HG03064 (cell line): ENCODE measurements around the gene AHR.
A peak's percentile ranks its signal among the peaks of the same experiment; 100 is the strongest.

Source experiments
- ATAC-seq: cut with Tn5 transposase; IDR thresholded peaks from one replicate; pipeline ENCODE4 v1.9.1; 2021; ENCODE audit warnings: low read depth; ENCODE audit not compliant: unreplicated experiment

The AHR gene

DNA sequence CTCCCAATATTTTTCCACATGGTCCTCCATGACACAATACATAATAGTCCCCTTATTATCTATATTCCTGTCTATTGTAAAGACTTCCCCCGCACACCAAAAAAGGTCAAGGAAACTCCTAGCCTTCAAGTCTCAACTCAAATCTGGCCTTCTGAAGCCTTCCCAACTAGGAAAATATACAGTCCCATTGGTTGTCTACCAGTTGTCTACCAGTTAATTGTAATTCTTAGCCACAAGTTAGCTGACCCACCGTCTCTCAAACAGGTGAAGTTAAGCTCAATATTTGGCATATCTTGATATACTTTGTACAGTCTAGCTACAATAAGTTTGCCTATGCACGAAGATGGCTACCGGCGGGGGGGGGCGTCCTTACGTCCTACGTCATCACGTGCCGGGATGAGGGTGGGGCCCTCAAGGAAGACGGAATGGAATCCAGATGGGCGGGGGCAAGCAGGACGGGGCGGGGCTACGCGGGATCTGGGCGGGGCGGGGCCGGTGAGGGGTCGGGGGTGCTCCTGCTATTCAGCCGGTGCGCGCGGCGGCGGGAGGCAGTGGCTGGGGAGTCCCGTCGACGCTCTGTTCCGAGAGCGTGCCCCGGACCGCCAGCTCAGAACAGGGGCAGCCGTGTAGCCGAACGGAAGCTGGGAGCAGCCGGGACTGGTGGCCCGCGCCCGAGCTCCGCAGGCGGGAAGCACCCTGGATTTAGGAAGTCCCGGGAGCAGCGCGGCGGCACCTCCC, at the start of gene AHR:
Gene AHR (plus strand): TSS at position 551 of the 738 bp plus-strand sequence. CDS start 613 bp downstream, outside the sequence.
- peak; percentile 51 for ATAC-seq

DNA sequence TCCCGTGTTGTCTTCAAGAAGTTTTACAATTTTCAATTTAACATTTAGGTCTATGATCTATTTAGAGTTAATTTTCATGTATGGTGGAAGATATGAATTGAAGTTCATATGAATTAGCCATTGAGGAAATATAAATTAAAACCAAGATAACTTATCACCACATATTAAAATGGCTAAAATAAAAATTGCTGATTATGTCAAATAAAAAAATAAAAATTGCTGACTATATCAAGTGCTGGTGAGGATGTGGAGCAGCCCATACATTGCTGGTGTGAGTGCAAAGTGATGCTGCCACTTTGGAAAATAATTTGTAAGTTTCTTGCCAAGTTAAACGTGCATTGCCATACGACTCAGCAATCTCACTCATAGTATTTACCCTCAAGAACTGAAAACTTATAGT, 44.6 kb upstream of the AHR start:
- no peak for ATAC-seq

DNA sequence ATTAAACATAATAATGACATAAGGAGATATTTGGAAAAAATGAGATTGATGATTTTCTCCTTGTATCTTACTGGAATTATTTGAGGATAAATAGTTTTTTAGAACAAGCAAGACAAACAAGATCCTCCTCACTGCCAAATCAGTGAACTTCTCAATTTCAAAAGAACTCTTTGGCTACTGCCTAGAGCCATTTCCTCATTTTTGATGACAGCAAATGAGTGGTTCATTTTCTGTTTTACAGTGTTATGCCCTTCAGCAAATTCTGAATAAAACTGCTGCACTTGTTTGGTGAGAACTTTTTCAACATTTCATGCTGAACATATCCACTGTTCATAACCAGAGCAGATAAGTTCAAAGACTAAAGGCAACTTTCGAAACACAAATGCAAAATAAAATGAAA, 42.5 kb upstream of the AHR start:
- ATAC-seq, result no peak

DNA sequence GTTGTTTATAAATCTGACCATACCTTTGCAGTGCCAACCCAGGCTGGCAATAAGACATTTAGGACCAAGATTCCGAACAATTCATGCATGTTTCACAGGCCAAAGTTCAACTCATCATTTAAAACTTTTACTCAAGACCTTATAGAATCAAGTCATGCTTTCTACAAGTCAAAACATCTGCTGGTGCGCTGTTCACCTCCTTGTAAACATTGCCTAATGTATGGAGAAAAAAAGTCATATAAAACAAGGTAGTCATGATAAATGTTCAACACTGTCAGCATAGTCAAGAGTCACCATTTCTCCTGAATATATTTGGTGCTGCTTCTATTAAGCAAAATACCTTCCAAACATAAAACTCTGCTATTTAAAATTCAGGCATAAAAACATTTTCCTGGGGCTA, 42.1 kb upstream of the AHR start:
- no peak for ATAC-seq

DNA sequence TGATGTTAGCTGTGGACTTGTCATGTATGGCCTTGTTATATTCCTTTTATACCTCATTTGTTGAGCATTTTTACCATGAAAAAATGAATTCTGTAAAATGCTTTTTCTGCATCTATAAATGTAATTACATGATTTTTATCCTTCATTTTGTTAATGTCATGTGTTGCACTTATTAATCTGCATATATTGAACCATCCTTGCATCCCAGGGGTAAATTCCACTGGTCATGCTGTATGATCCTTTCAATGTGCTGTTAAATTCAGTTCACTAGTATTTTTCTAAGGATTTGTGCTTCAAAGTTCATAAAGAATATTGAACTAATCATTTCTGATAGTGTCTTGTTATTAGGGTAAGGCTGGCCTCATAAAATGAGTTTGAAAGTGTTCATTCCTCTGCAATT, 31.9 kb upstream of the AHR start:
- ATAC-seq, result no peak

DNA sequence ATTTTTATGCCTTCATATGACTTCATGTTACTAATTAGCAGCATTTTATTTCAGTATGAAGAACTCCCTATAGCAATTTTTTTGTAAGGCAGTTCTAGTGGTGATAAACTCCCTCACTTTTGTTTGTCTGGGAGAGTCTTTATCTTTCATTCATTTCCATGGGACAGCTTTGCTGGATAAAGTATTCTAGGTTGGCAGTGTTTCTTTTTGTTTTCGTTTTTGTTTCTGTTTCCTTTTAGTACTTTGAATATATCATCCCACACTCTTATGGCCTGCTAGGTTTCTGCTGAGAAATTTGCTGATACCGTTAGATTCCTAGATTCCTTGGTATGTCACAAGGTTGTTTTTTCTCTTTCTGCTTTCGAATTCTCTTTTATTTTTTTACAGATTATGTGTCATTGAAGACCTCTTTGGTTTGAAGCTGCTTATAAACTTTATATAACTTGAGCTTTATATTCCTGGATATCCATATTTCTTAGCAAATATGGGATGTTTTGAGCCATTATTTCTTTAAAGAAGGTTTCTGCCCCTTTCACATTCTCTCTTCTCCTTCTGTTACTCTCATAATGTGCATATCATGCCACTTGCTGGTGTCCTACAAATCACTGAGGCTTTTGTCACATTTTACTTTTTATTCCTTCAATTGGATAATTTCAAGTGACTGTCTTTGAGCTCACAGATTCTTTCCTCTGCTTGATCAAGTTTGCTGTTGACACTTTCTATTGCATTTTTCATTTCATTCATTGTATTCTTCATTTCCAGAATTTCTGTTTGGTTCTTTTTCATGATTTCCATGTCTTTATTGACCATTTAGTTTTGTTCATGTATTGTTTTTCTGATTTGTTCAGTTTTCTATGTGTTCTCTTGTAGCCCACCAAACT, 28.9 kb upstream of the AHR start:
- ATAC-seq, result no peak

DNA sequence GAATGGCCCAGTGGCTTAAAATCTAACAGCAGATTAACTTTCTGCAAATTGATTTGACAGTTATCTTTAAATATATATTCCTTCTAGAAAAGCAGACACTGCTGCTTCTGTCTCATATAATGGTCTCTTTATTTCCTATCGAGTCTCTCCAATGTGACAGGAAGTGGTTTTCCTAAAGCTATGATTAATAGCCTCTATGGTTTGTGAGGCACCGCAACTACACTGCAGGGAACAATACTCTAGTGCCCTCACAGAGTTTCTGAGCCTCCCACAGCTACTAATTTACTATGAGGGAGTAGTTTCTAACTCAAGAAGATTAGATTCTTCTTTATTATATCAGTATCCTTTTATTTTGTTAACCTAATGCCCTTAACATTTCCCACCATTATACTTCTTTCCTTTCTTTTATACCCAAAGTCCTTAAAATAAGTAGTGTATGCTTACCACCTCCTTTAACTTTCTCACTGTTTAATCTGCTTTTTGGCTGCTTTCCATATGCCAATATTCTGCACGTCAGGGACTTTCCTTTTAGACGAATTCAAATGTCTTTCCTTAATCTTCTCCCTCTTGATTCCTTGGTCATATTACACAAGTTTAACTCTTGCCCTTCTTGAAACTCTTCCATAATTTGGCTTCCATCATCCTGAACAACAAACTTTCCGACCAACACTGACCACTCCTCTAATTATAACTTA, 23.8 kb upstream of the AHR start:
- ATAC-seq, result no peak

DNA sequence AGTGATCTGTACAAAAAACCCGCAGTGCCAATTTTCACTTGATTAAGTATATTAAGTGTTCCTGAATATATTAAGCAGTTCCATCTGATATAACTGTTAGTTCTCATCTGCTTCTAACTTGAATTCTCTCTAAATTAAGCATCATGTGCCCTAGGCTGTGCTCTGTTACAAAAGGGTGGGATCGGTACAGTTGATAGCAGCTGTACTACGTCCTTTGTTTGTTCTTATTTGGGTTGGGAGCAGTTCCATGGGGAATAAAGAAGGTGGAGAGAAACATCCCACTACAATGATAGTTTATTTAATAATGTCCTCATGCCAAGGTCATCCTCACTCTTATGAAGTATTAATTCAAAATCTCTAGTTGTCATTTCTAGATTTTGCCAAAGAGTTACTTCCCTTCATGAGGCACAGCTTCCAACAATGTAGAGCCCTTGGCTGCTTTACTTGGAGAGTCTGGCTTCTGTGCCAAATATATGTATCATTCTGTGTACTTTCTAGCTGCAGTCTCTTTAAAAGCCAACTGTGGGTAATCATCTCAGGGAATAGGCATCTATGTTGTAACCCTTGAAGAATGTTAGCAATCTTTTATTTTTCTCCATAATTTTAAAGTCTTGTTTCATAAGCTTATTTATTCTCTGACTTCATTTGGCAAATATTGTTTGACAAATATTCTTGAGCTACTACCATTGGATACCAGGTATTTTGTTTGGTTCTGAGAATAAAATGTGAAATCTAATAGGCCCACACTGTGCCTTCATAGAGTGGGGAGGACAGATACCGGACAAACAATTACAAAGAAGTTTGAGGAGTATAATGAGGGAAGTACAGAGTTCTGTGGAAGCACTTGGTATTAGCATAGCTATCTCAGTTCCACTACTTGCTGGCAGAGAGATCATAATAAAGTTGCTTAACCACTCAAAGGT, 22.4 kb upstream of the AHR start:
- ATAC-seq, result no peak

DNA sequence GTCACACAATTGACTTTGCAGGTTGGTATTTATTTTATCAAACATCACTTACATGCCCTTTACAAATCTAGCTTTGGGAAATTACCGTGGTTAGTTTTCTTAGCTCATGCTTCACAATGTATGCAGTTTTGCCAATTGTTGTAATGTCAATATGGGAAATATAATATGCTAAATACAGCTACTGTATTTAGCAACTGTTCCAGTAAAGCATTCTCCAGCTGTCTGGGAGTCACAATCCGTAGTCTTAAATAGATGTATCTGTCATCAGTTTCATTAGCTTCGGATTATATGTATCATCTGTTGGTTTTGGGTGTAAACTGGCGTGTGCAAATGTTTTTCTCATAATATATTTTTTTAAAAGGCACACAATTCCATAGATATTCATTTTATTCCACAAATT, 19.4 kb upstream of the AHR start:
- no peak for ATAC-seq

DNA sequence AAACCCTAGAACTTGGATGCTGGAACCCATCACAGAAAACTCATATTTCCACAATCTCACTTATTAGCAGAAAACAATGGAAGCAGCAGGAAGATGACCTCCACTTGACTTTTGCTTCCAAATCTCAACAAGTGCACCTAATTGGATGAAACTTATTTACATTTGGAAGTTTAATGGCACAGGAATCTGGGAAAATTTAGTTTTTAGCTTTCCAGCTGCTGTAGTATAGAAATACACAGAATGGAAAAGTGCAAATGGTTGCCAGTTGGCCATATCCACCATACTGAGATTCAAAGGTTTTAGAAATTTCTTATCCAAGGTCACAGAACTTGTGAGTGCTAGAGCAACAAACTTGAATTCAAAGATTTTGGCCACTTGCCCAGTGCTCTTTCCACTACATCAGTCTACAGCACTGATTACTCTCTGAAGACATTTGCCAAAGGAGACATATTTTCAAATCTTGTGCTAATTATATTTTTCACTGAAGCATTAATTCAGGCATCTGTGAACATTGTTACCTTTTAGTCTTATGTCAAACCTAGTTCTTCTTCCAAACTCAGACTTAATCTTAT, 9.3 kb upstream of the AHR start:
- no peak for ATAC-seq

DNA sequence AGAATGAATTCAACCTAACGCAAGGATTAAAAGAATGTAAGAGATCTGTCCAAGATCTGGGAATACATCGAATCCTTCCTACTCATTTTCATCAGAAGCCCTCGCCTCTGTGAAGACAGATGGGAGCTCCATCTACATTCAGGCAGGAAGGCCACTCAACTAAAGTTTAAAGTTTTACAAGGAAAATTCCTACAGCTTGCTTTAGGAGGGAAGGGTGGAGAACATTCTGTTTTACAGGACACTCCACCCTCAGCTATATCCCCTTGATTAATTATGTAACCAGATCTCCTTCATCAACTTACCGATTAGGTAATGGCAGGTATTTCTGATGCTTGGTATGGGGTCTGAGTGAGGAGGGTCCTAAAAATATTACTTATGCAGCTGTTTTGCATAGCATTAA, 5.6 kb upstream of the AHR start:
- no peak for ATAC-seq

DNA sequence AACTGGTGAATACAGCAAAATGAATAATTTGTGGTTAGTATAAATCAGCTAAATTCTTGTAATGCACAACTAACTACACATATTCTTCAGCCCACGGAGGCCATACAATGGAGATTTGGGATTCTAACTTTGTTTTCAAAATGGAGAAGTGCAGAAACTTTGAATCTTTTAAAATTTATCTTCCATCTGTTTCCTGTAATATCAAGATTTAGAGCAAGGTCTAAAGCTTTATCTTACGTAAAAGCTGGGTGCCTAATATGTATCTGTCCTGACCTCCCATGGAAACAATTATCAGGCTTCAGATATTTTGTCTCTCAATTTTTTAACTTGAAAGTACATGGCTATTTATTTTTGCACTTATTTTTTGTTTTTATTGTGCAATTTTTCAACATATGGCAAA, 5.0 kb upstream of the AHR start:
- no peak for ATAC-seq

DNA sequence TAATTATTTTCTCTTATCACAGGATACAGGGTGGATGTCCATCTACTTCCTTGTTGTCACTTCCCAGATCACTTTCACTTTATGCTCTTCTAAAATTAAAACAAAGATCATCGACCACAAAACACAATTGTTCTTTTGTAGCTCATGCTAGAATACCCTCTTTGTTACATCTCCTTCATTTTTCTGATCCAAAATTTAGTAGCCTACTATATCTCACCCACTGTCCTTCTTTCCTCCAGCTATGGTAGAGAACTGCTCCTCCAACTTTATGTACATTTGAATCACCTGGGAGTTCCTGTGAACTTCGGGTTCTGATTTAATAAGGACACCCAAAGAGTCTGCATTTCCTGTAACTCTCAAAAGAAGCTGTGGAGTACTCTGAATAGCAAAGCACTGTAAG, 1.2 kb upstream of the AHR start:
- no peak for ATAC-seq

DNA sequence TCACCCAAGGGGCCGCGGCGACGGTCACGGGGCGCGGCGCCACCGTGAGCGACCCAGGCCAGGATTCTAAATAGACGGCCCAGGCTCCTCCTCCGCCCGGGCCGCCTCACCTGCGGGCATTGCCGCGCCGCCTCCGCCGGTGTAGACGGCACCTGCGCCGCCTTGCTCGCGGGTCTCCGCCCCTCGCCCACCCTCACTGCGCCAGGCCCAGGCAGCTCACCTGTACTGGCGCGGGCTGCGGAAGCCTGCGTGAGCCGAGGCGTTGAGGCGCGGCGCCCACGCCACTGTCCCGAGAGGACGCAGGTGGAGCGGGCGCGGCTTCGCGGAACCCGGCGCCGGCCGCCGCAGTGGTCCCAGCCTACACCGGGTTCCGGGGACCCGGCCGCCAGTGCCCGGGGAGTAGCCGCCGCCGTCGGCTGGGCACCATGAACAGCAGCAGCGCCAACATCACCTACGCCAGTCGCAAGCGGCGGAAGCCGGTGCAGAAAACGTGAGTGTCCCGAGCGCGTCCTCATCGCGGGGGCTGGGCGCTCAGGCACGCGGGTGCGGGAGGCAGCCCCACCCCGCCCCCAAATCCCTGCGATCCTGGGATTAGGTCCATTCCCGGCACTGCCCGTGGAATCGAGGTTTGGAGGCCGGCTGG, 509 bp downstream of the AHR start:
- ATAC-seq, result peak; percentile 35

DNA sequence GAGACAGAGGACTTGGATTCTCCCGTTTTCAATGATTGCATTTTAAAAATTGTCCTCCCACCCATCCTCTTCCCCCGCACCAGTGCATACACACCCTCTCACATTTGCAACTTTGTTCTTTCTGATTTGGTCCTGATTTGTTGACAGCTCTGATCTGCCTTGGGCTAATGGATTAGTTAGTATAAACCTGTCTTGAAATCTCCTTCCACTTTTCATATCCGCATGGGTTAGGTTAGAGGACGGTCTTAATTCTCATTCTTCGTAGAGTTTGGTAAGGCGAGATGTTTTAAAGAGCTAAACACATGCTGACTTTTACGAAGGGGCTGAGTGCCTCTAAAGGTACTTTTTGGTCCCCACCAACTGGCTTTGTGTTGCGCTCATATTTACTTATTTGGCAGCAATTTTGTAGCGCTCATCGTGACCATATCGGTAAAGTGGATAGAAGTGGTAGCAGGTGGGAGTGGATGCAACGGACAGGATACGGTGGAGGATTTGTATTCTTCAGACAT, 1.1 kb downstream of the AHR start:
- ATAC-seq, result peak; percentile 5

DNA sequence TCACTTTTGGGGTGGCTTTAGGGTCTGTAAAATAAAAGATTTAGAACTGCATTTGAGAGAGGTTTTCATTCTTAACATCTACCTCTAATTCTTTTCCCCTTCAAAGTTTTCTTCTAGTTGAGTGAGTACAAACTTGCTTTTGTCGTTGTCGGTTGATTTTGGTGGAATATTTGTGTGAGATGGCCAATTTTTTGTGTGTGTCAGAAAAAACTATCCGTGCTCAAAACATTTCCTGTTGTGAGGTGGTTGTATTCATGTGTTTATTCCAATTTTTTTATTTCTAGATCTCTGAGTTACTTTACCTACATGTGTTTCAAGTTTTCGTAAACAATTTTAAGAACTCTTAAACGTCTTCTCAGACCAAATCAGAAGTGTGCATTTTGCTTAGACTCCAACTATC, 1.6 kb downstream of the AHR start:
- no peak for ATAC-seq

DNA sequence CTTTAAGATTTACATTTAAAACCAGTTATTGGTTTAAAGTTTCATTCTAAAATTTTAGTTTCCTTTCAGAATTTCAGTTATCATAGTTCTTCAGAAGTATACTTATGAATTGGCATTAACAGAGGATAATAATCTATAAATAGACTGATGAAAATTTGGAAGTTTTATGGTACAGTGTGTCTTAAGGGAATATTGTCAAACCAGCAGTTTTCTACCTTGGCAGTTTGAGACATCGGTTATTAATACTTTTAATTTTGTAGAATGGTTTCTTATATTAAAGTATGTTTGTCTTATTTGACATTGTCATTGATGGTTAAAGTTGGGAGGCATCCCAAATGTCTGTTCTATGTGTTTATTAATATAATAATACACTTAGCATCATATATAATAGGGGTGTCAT, 2.0 kb downstream of the AHR start:
- no peak for ATAC-seq

DNA sequence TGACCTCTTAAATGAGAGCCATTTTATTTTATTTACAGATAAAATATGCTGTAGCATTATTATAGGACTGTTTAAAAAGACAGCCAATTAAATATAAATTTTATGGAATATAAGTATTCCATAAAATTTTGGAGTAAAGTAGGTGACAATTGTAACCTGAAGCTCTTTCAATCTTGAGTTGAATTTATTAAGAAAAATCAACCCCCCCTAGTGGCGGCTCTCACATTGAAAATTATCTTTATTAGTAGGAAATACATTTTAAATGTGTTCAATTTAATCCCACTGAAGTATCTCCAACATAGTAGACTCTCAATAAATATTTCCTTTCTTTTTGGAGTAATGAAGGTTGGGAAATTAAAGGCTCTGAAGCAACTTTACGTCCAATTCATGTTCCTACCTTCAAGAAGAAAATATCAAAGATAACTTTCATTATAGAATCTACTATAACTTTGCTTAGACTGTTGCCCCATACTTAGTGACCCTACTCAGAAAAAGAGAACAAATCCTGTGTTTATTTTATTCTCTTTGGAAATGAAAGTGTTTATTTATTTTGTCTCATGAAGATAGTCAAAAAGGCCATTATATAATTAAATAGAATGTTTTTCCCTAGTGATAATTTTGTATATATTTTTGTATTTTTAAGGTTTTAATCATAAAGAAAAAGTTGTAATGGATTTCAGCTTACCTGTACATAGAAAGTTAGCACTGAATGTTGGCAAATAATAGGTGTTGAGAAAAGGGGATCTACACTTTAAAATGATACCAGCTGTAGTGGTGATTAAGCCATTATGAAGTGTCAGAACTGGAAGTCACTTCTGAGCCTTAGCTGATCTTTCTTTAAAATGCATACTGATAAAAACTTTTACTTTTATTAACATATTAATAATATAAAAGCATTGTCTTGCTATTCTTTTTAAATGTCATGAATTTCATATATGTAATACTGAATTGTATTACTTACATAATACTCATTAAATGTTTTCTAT, 3.3 kb downstream of the AHR start:
- ATAC-seq, result no peak
